Measurements from ENCODE around the gene TXNRD2.

The TXNRD2 gene

DNA sequence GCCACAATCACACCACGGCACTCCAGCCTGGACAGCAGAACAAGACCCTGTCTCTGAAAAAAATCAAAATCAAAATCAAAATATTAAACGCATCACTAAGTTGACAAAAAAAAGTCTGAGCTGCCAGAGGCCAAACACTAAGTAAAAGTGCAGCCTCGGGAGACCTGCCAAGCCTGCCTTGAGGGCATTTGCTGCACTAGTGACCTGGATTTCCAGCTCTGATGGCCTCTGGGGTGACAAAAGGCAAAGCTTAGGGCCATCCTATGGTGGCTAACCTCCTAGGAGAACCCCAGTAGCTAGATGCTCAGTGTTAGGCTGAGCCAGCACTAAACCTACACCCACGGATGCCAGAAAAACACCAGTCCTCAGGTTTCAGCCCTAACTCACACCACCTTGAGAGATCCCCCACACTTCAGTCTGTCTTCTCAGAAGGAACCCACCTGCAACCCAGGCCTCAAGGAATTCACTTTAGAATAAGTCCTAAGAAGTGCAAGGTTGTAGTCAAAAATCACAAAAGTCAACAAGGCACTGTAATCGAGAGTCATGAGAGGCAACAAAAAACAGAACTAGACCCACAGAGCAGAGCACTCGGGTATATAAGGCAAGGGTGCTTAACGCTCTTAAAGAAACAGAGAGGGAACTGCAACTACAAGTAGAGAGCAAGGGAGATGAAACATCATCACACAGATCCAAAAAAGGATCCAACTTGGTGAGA lies 115.6 kb downstream of the TXNRD2 start:
- Histone ChIP-seq H2AFZ (ENCODE audit: low read length, unreplicated experiment) (no peak overlapping the region), H3K27me3 (ENCODE audit: insufficient read depth, low read length) (no peaks in the 10 kb centered on the region), H3K27ac (ENCODE audit: low read depth, low read length) (no peak overlapping the region), H3K4me1 (ENCODE audit: control insufficient read depth, insufficient read depth, low read length, unreplicated experiment) (no peaks in the 10 kb centered on the region), H3K79me2 (ENCODE audit: control insufficient read depth, insufficient read depth, low read length, unreplicated experiment) (no peaks in the 10 kb centered on the region), H3K36me3 (ENCODE audit: insufficient read depth, low read length) (no peaks in the 10 kb centered on the region), H3K4me3 (ENCODE audit: low read depth, low read length) (no peak overlapping the region)
